HG02840 (cell line): ENCODE results near the gene PAMR1.

Source experiments
- ATAC-seq: cut with Tn5 transposase; IDR thresholded peaks from one replicate; pipeline ENCODE4 v1.9.1; 2021; ENCODE audit warnings: mild to moderate bottlenecking, moderate library complexity, moderate number of reproducible peaks; ENCODE audit not compliant: unreplicated experiment, low FRiP score

PAMR1 gene

GRCh38 chr11:35464308-35464707, 61.1 kb downstream of the PAMR1 start:
- ATAC-seq, result no peak

GRCh38 chr11:35463331-35463751, 62.1 kb downstream of the PAMR1 start:
- no peak for ATAC-seq

- ATAC-seq, result no peak
Observed at GRCh38 chr11:35461917-35462538, 63.4 kb downstream of the PAMR1 start.

GRCh38 chr11:35459489-35459888, 65.9 kb downstream of the PAMR1 start:
- ATAC-seq, result no peak

- ATAC-seq, result no peak
Observed at GRCh38 chr11:35458846-35459245, 66.6 kb downstream of the PAMR1 start.

GRCh38 chr11:35454362-35454761, 71.1 kb downstream of the PAMR1 start:
- no peak for ATAC-seq

GRCh38 chr11:35436581-35437250, 88.7 kb downstream of the PAMR1 start:
- no peak for ATAC-seq

GRCh38 chr11:35433588-35433987, 91.8 kb downstream of the PAMR1 start:
- no peak for ATAC-seq

GRCh38 chr11:35432464-35432863, 93.0 kb downstream of the PAMR1 start:
- ATAC-seq, result no peak

GRCh38 chr11:35427071-35427470, 98.3 kb downstream of the PAMR1 start:
- no peak for ATAC-seq

GRCh38 chr11:35426351-35426750, 99.1 kb downstream of the PAMR1 start:
- ATAC-seq, result no peak

GRCh38 chr11:35425603-35426212, 99.7 kb downstream of the PAMR1 start:
- no peak for ATAC-seq

- no peak for ATAC-seq
Observed at GRCh38 chr11:35424157-35424940, 101.1 kb downstream of the PAMR1 start.

GRCh38 chr11:35420371-35420770, 105.0 kb downstream of the PAMR1 start:
- ATAC-seq, result no peak

- ATAC-seq, result no peak
Observed at GRCh38 chr11:35419830-35420333, 105.5 kb downstream of the PAMR1 start.

- ATAC-seq, result no peak
Observed at GRCh38 chr11:35419184-35419829, 106.1 kb downstream of the PAMR1 start, which contains the start of gene SLC1A2. SLC1A2 (minus strand) TSS chr11:35419558; CDS start chr11:35418966, 592 bp downstream.

GRCh38 chr11:35418282-35419183, 106.9 kb downstream of the PAMR1 start:
- no peak for ATAC-seq

GRCh38 chr11:35415487-35415886, 109.9 kb downstream of the PAMR1 start:
- ATAC-seq, result no peak

GRCh38 chr11:35414776-35415175, 110.6 kb downstream of the PAMR1 start:
- ATAC-seq, result no peak
